Measurements from ENCODE around the gene PPP2R5A.

- no peak for TF ChIP-seq POLR2A (IDR thresholded peaks at IDR 0.05)
- no peak for TF ChIP-seq CTCF (IDR thresholded peaks at IDR 0.05)
Measured at GRCh38 chr1:212311836-212312497, 26.8 kb downstream of the PPP2R5A start.
